GM18868 (cell line): Measurements from ENCODE around the gene BMERB1.
"Not testable (repeated sequence)": the region's sequence is repeated elsewhere in the genome, so short reads cannot be mapped to it uniquely, and the experiment has no call there.

ENCODE experiments used
- ATAC-seq: cut with Tn5 transposase; IDR thresholded peaks from one replicate; pipeline ENCODE4 v1.9.1; 2021; ENCODE audit warnings: mild to moderate bottlenecking, moderate library complexity; ENCODE audit not compliant: unreplicated experiment

The BMERB1 gene

DNA sequence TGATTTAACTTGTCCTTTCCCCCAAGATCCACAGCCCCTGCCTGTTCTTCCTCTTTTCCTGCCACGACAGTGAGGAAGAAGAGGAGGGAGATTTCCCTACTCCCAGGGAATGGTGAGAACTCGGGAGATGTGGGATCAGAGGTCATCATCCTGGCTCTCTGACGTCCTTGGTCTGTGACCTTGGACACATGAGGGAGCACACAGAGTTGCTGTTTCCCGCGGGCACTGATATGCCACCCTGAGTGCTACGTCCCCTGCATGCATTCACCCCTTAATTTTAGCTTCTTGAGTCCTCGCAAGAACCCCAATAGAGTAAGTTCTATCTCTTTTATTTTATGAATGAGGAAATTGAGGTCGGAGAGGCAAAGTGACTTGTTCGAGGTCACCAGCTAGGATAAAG lies 85.4 kb downstream of the BMERB1 start:
- no peak for ATAC-seq

DNA sequence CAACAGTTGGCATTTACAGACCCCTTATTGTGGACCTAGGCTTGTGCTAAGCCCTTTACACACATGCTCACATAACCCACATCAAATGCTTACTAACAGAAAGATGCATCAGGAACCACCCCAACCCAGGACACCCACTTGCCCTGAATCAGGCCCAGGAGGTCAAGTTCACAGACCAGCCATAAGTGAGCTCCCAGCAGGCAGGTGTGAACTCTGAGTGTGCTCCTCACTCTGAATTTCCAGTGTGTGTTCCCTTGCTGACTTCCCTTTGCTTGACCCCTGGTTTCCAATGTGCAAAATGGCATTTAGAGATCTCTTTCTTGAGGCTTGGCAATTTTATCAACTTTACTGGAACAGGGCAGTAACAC lies 87.0 kb downstream of the BMERB1 start:
- no peak for ATAC-seq

DNA sequence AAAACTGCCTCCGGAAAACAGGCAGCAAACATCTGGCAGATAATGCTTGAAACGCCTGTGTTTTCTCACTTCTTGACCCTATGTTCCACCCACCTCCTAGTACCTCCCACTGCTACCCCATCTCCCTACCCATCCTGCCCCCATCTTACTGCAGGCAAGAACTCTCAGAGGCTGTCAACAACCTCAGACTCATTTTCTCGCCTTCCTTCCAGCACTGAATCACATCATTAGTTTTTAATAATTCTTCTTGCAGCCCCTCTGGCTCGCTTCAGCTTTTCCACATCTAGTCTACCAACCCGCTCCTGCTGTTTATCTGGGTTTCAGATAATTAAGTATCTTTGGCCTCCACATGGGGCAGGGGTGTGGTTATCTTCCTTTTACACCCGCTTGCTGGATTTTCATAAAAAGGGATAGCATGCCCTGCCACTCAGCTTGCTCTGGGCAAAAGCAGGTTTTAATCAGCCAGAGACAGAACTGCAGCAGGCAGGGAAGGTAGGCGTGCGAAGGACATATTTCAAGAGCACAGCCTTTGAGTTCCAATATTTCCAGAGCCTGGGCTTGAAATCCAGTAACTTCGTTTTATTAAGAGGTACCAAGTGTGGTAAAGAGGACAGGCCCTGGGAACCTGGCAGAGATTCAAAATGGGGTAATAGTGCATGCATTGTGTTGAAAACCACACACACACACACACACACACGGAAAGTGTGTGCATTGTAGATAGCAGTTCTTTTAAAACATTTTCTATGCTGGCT lies 87.5 kb downstream of the BMERB1 start:
- no peak for ATAC-seq

DNA sequence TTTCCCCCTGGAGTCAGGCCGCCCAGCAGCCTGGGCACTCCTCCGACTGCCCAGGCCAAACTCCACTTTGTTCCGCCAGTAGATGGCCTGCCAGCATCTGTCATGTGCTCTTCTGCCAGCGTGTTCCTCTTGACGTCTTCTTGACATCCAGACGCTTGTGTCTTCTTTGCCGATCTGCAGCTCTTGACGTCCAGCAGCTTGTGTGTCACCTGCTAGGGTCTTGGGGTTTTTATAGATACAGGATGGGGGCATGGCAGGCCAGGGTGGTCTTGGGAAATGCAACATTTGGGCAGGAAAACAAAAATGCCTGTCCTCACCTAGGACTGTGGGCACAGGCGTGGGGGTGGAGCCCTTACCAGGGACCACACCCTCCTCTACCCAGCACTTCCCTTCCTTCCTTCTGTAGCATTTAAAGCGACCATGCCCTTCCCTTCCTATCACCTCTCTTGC lies 88.7 kb downstream of the BMERB1 start:
- ATAC-seq: no peak

DNA sequence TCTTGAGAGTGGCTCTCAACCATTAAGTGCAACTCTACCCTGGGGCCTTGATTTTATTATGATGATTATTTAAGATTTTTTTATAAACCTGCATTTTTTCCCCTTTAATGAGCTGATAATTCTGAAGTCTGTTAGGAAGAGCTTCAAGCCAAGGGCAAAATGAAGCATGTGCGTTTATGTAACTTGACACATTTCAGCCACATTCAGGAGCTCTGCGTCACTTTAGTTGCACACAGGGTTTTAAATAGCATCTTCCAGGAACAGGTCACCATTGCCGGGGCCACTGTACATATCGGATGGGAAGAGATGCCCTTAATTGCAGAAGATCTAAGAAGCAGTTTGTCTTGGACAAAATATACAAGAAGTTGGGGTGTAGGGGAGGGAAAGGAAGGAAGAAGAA lies 89.6 kb downstream of the BMERB1 start:
- ATAC-seq: no peak

DNA sequence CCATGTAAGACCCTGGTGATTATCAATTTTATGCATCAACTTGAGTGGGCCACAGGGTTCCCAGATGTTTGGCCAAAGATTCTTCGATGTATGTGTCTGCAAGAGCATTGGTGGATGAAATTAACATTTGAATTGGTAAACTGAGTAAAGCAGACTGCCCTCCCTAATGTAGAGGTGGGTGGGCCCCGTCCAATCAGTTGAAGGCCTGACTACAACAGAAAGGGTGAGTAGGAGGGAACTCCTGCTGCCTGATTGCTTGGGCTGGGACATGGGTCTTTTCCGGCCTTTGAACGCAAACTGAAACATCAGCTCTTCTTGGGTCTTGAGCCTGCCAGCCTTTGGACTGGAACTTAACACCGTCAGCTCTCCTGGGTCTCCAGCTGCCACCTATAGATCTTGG lies 90.6 kb downstream of the BMERB1 start:
- no peak for ATAC-seq

DNA sequence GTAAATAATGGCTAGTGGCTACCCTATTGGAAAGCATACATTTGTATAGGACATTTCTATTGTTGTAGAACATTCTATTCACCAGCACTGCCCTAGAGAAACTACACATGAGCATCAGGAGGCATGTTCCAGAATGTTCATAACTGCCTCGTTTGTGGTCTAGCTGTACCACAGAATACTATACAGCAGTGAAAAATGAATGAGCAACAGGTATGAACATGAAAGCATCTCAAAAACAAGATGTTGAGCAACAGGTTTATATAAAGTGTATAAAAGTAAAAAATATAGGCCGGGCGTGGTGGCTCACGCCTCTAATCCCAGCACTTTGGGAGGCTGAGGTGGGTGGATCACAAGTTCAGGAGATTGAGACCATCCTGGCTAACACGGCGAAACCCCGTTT lies 91.7 kb downstream of the BMERB1 start:
- no peak for ATAC-seq

DNA sequence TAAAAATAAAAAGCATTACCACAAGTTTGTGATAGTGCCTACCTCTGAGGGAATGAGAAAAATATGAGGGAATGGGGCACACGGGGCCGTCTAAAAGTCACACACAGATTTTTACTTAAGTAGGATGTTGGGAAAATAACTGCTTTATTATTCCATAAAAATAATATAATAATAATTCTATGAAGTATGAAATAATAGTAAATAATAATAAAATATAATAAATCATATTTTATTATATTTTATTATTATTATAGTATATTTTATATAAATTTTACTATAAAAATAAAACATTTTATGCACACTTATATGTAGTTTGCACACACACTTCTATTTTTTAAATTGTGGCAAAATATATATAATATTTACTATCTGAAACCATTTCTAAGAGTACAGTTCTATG lies 92.3 kb downstream of the BMERB1 start:
- no peak for ATAC-seq

DNA sequence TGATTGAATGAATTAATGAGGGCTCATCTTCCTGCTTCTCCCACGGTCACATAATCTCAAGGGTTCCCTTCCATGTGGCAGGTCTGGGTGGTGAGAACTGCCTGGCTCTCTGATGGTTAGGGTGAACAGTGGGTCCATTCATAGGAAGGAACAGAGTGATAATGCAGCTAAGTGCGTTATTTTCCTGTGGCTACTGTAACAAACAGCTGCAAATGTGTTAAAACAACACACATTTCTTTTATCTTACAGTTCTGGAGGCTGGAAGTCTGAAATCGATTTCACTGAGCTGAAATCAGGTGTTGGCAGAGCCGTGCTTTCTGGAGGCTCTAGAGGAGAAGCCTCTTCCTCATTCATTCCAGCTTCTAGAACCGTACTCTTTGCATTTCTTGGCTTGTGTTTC lies 95.3 kb downstream of the BMERB1 start:
- ATAC-seq: no peak

DNA sequence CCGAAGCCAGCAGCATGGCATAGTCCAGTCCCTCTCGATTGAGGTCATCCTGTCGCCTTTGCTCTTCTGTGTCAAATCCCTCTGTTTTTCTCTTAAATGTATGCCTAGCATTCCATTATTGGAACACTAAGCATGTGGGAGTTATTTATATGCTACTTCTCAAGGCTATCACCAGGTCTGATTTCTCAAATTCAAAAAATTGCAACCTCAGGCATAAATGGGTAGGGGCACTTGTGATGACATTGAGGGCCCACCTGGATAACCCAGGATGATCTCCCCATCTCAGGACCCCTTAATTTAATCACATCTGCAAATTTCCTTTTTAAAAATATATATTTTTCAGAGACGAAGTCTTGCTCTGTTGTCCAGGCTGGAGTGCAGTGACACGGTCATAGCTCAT lies 95.7 kb downstream of the BMERB1 start:
- no peak for ATAC-seq

DNA sequence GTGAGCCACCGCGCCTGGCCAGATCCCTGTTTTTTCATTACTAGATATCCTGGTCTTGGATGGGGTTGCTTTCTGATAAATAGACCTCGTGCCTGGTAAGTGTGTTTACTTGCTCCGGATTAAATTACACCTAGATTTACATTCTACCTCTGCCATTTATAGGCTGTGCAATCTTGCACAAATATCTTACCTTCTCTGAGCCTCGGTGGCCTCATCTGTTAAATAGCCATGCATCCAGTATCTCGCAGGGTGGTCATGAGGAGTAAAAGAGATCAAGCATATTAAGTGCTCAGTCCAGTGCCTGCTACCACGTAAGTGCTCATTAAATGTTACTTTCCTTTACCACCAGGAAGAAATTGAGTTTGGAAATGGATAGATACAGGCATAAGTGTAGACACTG lies 98.4 kb downstream of the BMERB1 start:
- ATAC-seq: no peak

DNA sequence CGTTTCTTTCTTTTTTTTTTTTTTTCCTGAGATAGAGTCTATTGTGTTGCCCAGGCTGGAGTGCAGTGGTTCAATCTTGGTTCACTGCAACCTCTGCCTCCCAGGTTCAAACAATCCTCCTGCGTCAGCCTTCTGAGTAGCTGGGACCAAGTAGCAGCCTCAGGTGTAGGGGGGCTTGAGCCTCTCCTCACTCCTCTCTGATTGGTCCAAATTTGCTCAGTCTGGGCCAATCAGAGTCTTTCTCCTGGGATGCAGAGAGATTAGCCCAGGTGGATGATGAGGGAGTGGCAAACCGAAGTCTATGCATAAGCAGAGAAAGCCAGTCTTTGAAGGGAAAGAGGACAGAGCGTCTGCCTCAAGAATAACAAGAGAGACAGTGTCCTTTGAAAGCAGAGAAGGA lies 99.0 kb downstream of the BMERB1 start:
- ATAC-seq: no peak

DNA sequence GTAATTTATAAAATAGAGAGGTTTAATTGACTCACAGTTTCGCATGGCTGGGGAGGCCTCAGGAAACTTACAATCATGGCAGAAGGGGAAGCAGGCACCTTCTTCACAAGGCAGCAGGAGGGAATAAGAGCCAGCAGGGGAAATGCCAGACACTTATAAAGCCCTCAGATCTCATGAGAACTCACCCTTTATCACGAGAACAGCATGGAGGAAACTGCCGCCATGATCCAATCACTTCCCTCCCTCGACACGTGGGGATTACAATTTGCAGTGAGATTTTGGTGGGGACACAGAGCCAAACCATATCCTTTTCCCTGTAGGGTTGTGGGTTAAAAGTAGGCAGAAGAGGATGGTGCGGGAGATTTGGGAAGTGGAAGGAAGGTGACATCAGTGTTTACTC lies 101.4 kb downstream of the BMERB1 start:
- ATAC-seq: no peak

DNA sequence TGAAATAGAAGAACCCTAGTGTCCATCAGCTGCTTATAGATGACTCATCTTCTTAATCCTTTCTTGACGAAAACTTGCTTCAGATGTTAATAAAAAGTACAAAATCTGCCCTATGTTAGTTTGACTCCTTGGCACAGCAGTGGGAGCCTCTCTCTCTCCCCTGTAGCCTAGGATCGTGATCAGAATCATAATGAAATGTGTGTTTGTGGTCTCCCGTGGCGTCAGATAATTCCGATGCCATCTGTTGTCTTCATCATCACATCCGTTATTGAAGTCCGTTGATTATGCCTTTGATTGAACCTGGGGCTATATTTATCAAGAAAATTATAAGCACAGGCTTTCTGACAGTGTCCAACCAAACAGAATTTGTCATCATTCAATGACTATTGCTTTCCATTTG lies 102.5 kb downstream of the BMERB1 start:
- ATAC-seq: no peak

DNA sequence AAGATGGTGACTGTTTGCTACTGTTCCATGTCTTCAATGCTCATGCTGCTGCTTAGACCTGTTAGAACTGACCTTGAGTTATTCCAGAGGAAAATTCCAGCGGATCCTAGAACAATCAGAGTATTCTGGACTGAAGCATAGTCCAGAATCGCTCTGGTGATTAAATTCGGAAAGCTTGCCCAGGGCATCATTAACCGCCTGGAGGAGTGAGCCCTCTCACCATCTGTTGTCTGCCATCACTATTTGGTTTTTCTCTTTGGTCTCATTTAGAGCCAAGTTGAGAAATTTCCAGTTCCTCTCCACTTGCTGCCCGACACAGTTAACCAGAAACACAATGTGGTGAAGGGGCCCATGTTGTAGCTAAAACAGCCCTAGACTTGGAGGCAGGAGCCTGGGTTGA lies 104.1 kb downstream of the BMERB1 start:
- ATAC-seq: no peak

DNA sequence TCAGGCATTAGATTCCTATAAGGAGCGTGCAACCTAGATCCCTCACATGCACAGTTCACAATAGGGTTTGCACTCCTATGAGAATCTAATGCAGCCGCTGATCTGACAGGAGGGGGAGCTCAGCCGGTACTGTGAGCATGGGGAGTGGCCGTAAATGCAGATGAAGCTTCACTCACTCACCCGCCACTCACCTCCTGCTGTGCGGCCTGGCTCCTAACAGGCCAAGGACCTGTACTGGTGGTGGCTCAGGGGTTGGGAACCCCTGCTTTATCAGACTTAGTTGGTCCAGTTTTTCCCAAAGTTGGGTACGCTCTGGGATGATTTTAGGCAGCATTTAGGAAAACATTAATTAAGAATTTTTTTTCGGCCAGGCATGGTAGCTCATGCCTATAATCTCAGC lies 104.8 kb downstream of the BMERB1 start:
- no peak for ATAC-seq

DNA sequence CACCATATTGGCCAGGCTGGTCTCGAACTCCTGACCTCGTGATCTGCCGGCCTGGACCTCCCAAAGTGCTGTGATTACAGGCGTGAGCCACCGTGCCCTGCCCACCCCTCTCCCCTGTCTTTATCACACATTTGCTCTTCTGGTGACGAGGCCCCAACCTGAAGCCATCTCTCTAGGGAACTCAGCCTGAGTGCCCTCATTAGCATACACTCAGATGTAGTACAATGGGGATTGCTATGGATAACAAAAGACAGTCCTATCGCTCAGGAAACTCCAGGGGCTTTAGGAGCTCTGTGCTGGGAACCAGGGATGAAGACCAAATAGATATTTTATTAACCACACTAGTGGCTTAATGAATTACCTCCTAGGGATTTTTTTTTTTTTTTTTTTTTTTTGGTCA lies 107.9 kb downstream of the BMERB1 start:
- no peak for ATAC-seq

DNA sequence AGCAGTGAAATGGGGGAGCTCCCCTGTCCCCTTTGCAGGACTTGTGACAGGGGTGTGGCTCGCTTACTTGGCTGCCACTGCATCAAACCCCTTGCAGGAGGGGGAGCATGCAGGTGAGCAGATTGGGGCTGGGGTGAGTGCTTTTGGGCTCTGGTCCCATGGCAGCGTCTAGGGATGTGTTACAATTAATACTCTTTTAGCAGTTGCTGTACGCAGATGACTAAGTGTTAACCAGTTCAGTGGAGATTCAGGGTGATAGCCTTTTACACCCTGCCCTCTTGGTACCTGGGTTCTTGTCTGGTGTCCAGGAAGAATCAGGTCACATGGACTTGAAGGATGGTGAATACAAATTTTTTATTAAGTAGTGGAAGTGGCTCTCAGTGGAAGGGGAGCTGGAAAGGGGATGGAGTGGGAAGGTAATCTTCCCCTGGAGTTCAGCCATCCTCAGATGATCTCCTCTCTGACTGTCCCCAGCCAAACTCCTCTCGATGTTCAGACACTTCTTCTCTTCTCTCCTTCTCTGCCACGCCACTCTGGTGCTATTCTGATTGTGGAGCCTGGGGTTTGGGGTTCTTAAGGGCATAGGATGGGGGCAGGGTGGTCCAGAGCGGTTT lies 108.5 kb downstream of the BMERB1 start:
- no peak for ATAC-seq

DNA sequence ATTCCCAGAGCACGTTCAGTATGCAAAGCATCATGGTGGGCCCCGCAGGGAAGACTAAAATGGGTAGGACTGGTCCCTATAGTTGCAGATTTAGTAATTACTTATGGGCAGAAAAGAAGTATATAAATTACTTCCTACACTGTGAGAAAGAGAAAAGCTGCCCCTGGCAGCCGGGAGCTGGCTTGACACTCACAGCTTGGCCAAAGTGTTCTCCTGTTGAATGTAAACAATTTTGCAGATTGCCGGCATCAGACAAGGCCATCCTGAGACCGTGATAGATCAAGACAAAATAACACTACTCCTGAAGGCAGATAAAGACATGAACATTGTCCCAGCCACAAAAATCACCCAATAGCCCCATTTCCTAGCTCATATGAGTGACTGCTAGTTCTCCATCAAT lies 110.0 kb downstream of the BMERB1 start:
- ATAC-seq: no peak

DNA sequence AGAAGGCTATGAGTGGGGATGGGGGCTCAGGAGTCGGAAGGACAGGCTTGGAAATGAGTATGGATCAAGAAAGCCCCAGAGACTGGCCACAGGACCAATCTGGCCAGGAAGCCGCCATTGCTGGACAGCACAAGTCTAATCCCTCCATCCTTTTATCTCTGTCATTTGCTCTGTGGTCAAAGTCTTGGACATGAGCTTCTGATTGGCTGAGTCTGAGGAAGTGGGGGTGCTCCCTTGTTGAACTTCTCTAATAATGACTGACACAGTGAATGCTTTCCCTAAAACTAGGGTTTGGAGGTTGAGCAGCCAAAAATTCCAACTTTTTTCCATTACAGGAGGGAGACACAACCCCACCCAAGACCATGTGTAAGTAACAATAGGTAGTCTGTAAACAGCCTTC lies 111.2 kb downstream of the BMERB1 start:
- ATAC-seq: no peak

DNA sequence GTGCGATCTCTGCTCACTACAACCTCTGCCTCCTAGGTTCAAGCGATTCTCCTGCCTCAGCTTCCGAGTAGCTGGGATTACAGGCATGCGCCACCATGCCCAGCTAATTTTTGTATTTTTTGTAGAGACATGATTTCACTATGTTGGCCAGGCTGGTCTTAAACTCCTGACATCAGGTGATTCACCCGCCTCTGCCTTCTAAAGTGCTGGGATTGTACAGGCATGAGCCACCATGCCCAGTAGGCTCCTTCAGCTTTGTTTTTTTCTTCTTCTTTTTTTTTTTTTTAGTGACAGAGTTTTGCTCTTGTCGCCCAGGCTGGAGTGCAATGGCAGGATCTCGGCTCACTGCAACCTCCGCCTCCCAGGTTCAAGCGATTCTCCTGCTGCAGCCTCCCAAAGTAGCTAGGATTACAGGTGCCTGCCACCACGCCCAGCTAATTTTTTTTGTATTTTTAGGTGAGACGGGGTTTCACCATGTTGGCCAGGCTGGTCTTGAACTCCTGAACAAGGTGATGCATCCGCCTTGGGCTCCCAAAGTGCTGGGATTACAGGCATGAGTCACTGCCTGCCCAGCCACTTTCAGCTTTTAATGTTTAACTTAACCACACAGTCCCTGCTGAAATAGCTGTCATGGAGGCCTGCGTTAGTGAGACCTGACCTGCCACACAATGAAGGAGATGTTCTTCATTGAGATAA lies 112.8 kb downstream of the BMERB1 start:
- ATAC-seq: not testable (repeated sequence)

DNA sequence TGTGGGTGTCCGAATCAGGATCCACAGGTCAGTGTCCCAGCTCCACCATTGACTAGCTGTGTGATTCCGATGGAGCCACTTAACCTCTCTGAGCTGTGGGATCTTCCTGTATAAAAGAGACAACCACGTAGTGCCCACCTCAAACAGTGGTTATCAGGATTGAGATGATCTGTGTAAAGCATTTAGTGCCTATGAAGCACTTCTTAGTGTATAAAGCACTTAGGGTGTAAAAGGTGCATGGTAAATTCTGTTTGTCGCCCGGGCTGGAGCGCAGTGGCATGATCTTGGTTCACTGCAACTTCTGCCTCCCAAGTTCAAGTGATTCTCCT lies 113.3 kb downstream of the BMERB1 start:
- ATAC-seq: no peak
